Trophoblast cell (in vitro differentiated cells and primary cell): ENCODE measurements around the gene DRG2.
A peak's percentile ranks its signal among the peaks of the same experiment; 100 is the strongest.

Experiments used
- DNase-seq, 2 donors: peaks; one replicate each; pipeline ENCODE4 v3.0.0-alpha.2; 2016
- H2AFZ ChIP-seq: 2 replicates; pipeline ENCODE4 v1.6.1; 2013; ENCODE audit warnings: low read length, moderate library complexity, mild to moderate bottlenecking; ENCODE audit not compliant: insufficient read depth, poor library complexity
- H2AK5ac ChIP-seq: 2 replicates; pipeline ENCODE4 v1.6.1; 2013; ENCODE audit warnings: mild to moderate bottlenecking, low read length
- H2BK120ac ChIP-seq: 2 replicates; pipeline ENCODE4 v1.6.1; 2013; ENCODE audit warnings: low read length, mild to moderate bottlenecking, moderate library complexity; ENCODE audit not compliant: insufficient read depth, poor library complexity
- H2BK12ac ChIP-seq: 2 replicates; pipeline ENCODE4 v1.6.1; 2013; ENCODE audit warnings: mild to moderate bottlenecking, low read length, moderate library complexity
- H2BK5ac ChIP-seq: 2 replicates; pipeline ENCODE4 v1.6.1; 2013; ENCODE audit warnings: low read length, low read depth, moderate library complexity, mild to moderate bottlenecking; ENCODE audit not compliant: poor library complexity
- H3K14ac ChIP-seq: 2 replicates; pipeline ENCODE4 v1.6.1; 2013; ENCODE audit warnings: mild to moderate bottlenecking, low read length
- H3K18ac ChIP-seq: 2 replicates; pipeline ENCODE4 v1.6.1; 2013; ENCODE audit warnings: mild to moderate bottlenecking, low read length
- H3K23ac ChIP-seq: 2 replicates; pipeline ENCODE4 v1.6.1; 2013; ENCODE audit warnings: low read length
- H3K27ac ChIP-seq: 2 replicates; pipeline ENCODE4 v1.5.1; 2013; ENCODE audit warnings: low read depth, mild to moderate bottlenecking, inconsistent platforms, low read length, moderate library complexity
- H3K27me3 ChIP-seq: 2 replicates; pipeline ENCODE4 v1.6.1; 2013; ENCODE audit warnings: inconsistent platforms, mild to moderate bottlenecking, low read length, moderate library complexity; ENCODE audit not compliant: insufficient read depth
- H3K36me3 ChIP-seq, 2 experiments: 1 replicate in 1 of 2; 2 replicates in 1 of 2; pipeline ENCODE4 v1.6.1; 2013; ENCODE audit warnings: low read length in 2 of 2, mild to moderate bottlenecking in 2 of 2, moderate library complexity in 1 of 2; ENCODE audit not compliant: insufficient read depth in 2 of 2, control insufficient read depth in 1 of 2
- H3K4ac ChIP-seq: 2 replicates; pipeline ENCODE4 v1.6.1; 2013; ENCODE audit warnings: low read depth, mild to moderate bottlenecking, low read length, moderate library complexity
- H3K4me1 ChIP-seq, 2 experiments: 1 replicate in 1 of 2; 2 replicates in 1 of 2; pipeline ENCODE4 v1.6.1; 2013; ENCODE audit warnings: low read length in 2 of 2, mild to moderate bottlenecking in 2 of 2, moderate library complexity in 1 of 2; ENCODE audit not compliant: insufficient read depth in 2 of 2, control insufficient read depth in 1 of 2
- H3K4me2 ChIP-seq: 2 replicates; pipeline ENCODE4 v1.6.1; 2013; ENCODE audit warnings: inconsistent platforms, mild to moderate bottlenecking, low read length, moderate library complexity
- H3K4me3 ChIP-seq: 2 replicates; pipeline ENCODE4 v1.5.1; 2013; ENCODE audit warnings: mild to moderate bottlenecking, low read depth, low read length, inconsistent platforms
- H3K79me1 ChIP-seq: one replicate; pipeline ENCODE4 v1.6.1; 2013; ENCODE audit warnings: low read length
- H3K79me2 ChIP-seq: 2 replicates; pipeline ENCODE4 v1.6.1; 2013; ENCODE audit warnings: low read length, mild to moderate bottlenecking; ENCODE audit not compliant: control insufficient read depth, insufficient read depth, poor library complexity
- H3K9ac ChIP-seq: 2 replicates; pipeline ENCODE4 v1.6.1; 2013; ENCODE audit warnings: mild to moderate bottlenecking, low read length
- H3K9me3 ChIP-seq: 2 replicates; pipeline ENCODE4 v1.6.1; 2013; ENCODE audit warnings: low read depth, mild to moderate bottlenecking, control low read depth, inconsistent platforms, low read length; ENCODE audit not compliant: insufficient read depth
- H4K12ac ChIP-seq: 2 replicates; pipeline ENCODE4 v1.6.1; 2013; ENCODE audit warnings: low read depth, mild to moderate bottlenecking, low read length, moderate library complexity
- H4K8ac ChIP-seq: 2 replicates; pipeline ENCODE4 v1.6.1; 2013; ENCODE audit warnings: low read depth, mild to moderate bottlenecking, low read length, moderate library complexity
- H4K91ac ChIP-seq: one replicate; pipeline ENCODE4 v1.6.1; 2013; ENCODE audit warnings: low read depth, mild to moderate bottlenecking, low read length, moderate library complexity
- WGBS: extraction: QIAGEN DNeasy Blood & Tissue Kit; methylation state at CpG from one replicate; pipeline ENCODE4 v1.1.7; 2013; ENCODE audit warnings: missing lambda C conversion rate; ENCODE audit not compliant: insufficient read length, insufficient coverage; ENCODE audit errors: extremely low coverage; 5-methylcytosine and 5-hydroxymethylcytosine counted together

DRG2 gene

DNA sequence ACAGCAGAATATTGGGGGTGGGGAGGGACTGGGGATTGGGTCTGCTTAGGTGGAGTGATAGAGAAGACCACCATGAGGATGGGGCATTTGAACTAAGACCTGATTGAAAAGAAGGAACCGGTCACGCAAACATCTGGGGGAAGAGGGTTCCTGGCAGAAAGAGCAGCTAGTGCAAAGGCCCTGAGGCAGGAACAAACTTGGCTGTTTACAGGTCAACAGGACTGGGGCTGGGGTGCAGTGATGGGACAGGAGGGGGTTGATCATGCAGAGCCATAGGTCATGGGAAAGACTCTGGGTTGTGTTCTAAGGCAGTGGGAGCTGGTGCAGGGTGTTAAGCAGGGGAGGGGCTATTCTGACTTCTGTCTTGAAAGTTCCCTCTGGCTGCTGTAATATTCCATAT, 1.9 kb downstream of the DRG2 start:
- Histone ChIP-seq H3K9ac (no peak overlapping the region), H3K4me2 (no peak overlapping the region), H4K8ac (no peak overlapping the region), H3K36me3 (peaks cover 14% of the 10 kb centered on the region in 2 experiments), H4K12ac (no peak overlapping the region), H2AK5ac (no peak overlapping the region), H3K4me3 (no peak overlapping the region), H2BK5ac (no peak overlapping the region), H3K4ac (no peak overlapping the region), H3K4me1 (peaks cover 2 to 3% of the 10 kb centered on the region in 2 experiments), H3K23ac (no peak overlapping the region), H2AFZ (no peak overlapping the region), H3K9me3 (no peaks in the 10 kb centered on the region), H2BK120ac (no peak overlapping the region), H3K18ac (no peak overlapping the region), H4K91ac (no peak overlapping the region), H3K27ac (no peak overlapping the region), H3K14ac (no peak overlapping the region), H3K79me1 (peaks cover 5% of the 10 kb centered on the region), H3K27me3 (no peaks in the 10 kb centered on the region), H3K79me2 (peaks cover 7% of the 10 kb centered on the region), H2BK12ac (no peak overlapping the region)
- no peak for DNase-seq
- WGBS, result no CpG with 5 or more reads among the region's 2 CpGs

GRCh38 chr17:18093616-18094408, 6.1 kb downstream of the DRG2 start:
- H2AK5ac ChIP-seq, result no peak overlapping the region
- H4K8ac ChIP-seq, result no peak overlapping the region
- no peak overlapping the region for H3K18ac ChIP-seq
- H2BK120ac ChIP-seq, result no peak overlapping the region
- H4K12ac ChIP-seq, result no peak overlapping the region
- no peak overlapping the region for H3K4ac ChIP-seq
- H2BK12ac ChIP-seq, result no peak overlapping the region
- no peak overlapping the region for H3K27ac ChIP-seq
- H2BK5ac ChIP-seq, result no peak overlapping the region
- no peaks in the 10 kb centered on the region for H3K79me1 ChIP-seq
- no peak overlapping the region for H4K91ac ChIP-seq
- H3K23ac ChIP-seq, result no peak overlapping the region
- peaks cover 1% of the 10 kb centered on the region for H3K79me2 ChIP-seq
- no peaks in the 10 kb centered on the region for H3K4me1 ChIP-seq
- no CpG with 5 or more reads among the region's 15 CpGs for WGBS
- H3K36me3 ChIP-seq, result peaks cover 41 to 45% of the 10 kb centered on the region in 2 experiments
- H3K4me2 ChIP-seq, result no peak overlapping the region
- no peak overlapping the region for H2AFZ ChIP-seq
- H3K27me3 ChIP-seq, result no peaks in the 10 kb centered on the region
- H3K9ac ChIP-seq, result no peak overlapping the region
- H3K9me3 ChIP-seq, result no peaks in the 10 kb centered on the region
- H3K14ac ChIP-seq, result no peak overlapping the region
- no peak overlapping the region for H3K4me3 ChIP-seq
- peak in 1 of 2 donors; percentile 33 for DNase-seq

GRCh38 chr17:18094409-18094807, 6.7 kb downstream of the DRG2 start:
- no peak overlapping the region for H4K12ac ChIP-seq
- H4K91ac ChIP-seq, result no peak overlapping the region
- no peak for DNase-seq
- H3K9ac ChIP-seq, result no peak overlapping the region
- WGBS, result no CpG with 5 or more reads among the region's 10 CpGs
- no peaks in the 10 kb centered on the region for H3K9me3 ChIP-seq
- no peak overlapping the region for H2AFZ ChIP-seq
- H3K18ac ChIP-seq, result no peak overlapping the region
- H3K4me1 ChIP-seq, result no peaks in the 10 kb centered on the region
- H3K79me2 ChIP-seq, result peaks cover 1% of the 10 kb centered on the region
- H3K4ac ChIP-seq, result no peak overlapping the region
- H3K27me3 ChIP-seq, result no peaks in the 10 kb centered on the region
- H3K14ac ChIP-seq, result no peak overlapping the region
- H3K23ac ChIP-seq, result no peak overlapping the region
- H3K36me3 ChIP-seq, result peaks cover 45 to 51% of the 10 kb centered on the region in 2 experiments
- no peak overlapping the region for H2BK120ac ChIP-seq
- H3K27ac ChIP-seq, result no peak overlapping the region
- H3K4me2 ChIP-seq, result no peak overlapping the region
- H2BK12ac ChIP-seq, result no peak overlapping the region
- H3K79me1 ChIP-seq, result no peaks in the 10 kb centered on the region
- H2AK5ac ChIP-seq, result no peak overlapping the region
- H2BK5ac ChIP-seq, result no peak overlapping the region
- no peak overlapping the region for H4K8ac ChIP-seq
- no peak overlapping the region for H3K4me3 ChIP-seq

DNA sequence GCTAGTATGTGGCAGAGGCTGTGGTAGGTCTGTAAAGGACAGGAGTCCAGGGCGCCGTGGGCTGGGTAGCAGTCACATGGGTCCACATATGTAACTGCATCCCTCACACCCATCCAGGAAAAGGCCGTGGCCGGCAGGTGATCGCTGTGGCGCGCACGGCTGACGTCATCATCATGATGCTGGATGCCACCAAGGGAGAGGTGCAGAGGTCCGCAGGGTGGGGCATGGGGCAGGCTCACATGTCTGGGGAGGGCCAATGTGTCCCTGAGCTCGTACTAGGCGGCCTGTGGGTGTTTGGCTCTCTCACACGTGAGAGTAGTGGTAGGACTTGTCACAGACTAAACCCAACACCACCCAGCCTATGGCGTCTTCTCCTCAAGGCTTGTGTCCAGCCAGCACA, 11.8 kb downstream of the DRG2 start:
- no peaks in the 10 kb centered on the region for H3K9me3 ChIP-seq
- no CpG with 5 or more reads among the region's 14 CpGs for WGBS
- H3K23ac ChIP-seq, result no peak overlapping the region
- no peak overlapping the region for H2AK5ac ChIP-seq
- no peaks in the 10 kb centered on the region for H3K4me1 ChIP-seq
- no peak overlapping the region for H2AFZ ChIP-seq
- H3K18ac ChIP-seq, result no peak overlapping the region
- H3K4me3 ChIP-seq, result no peak overlapping the region
- no peak overlapping the region for H3K4ac ChIP-seq
- no peak overlapping the region for H4K91ac ChIP-seq
- H2BK12ac ChIP-seq, result no peak overlapping the region
- no peak for DNase-seq
- H2BK5ac ChIP-seq, result no peak overlapping the region
- H3K79me1 ChIP-seq, result no peaks in the 10 kb centered on the region
- H4K12ac ChIP-seq, result no peak overlapping the region
- no peak overlapping the region for H3K14ac ChIP-seq
- H3K4me2 ChIP-seq, result no peak overlapping the region
- H3K36me3 ChIP-seq, result peaks cover 75 to 77% of the 10 kb centered on the region in 2 experiments
- H3K9ac ChIP-seq, result no peak overlapping the region
- no peak overlapping the region for H3K27ac ChIP-seq
- no peak overlapping the region for H4K8ac ChIP-seq
- H3K27me3 ChIP-seq, result no peaks in the 10 kb centered on the region
- H2BK120ac ChIP-seq, result no peak overlapping the region
- H3K79me2 ChIP-seq, result no peaks in the 10 kb centered on the region
